ENCODE measurements around the gene KMT2C.

DNA sequence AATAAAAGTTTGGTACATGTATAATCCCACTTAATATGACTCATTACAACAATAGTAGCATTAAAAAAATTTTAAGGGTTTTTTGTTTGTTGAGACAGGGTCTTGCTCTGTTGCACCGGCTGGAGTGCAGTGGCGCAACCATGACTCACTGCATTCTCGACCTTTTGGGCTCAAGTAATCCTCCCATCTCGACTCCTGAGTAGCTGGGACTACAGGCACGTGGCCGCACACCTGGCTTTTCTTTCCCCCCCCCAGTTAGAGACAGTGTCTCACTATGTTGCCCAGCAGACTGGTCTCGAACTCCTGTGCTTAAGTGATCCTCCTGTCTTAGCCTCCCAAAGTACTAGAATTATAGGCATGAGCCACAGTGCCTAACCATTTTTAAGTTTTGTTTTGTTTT lies 40.7 kb downstream of the KMT2C start:
- no peak for TF ChIP-seq JUND (IDR thresholded peaks at IDR 0.05)
- TF ChIP-seq, protein P1, sequence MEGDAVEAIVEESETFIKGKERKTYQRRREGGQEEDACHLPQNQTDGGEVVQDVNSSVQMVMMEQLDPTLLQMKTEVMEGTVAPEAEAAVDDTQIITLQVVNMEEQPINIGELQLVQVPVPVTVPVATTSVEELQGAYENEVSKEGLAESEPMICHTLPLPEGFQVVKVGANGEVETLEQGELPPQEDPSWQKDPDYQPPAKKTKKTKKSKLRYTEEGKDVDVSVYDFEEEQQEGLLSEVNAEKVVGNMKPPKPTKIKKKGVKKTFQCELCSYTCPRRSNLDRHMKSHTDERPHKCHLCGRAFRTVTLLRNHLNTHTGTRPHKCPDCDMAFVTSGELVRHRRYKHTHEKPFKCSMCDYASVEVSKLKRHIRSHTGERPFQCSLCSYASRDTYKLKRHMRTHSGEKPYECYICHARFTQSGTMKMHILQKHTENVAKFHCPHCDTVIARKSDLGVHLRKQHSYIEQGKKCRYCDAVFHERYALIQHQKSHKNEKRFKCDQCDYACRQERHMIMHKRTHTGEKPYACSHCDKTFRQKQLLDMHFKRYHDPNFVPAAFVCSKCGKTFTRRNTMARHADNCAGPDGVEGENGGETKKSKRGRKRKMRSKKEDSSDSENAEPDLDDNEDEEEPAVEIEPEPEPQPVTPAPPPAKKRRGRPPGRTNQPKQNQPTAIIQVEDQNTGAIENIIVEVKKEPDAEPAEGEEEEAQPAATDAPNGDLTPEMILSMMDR (IDR thresholded peaks at IDR 0.05; ENCODE audit: low read depth, low read length, missing input control), result no peak

Data from liver (tissue), 3 donors.